Osteocyte (in vitro differentiated cells): ENCODE results near the gene FOXO4. TPM values are rescaled to one million over a fixed set of nuclear protein-coding genes. Genes with fewer than 3 reads are reported as not detected.

Experiments used
- DNase-seq: peaks from one replicate; pipeline ENCODE4 v3.0.0; 2021; ENCODE audit warnings: mixed read lengths; ENCODE audit not compliant: unreplicated experiment; ENCODE audit errors: extremely low spot score
- H3K27ac Mint-ChIP-seq: one replicate; pipeline ENCODE4 v1.8.0; 2021; ENCODE audit warnings: mild to moderate bottlenecking, mixed read lengths; ENCODE audit not compliant: unreplicated experiment
- H3K27me3 Mint-ChIP-seq: one replicate; pipeline ENCODE4 v1.8.0; 2021; ENCODE audit warnings: mixed read lengths; ENCODE audit not compliant: unreplicated experiment
- H3K36me3 Mint-ChIP-seq: one replicate; pipeline ENCODE4 v1.8.0; 2021; ENCODE audit warnings: mixed read lengths; ENCODE audit not compliant: unreplicated experiment
- H3K4me1 Mint-ChIP-seq: one replicate; pipeline ENCODE4 v1.8.0; 2021; ENCODE audit warnings: mixed read lengths; ENCODE audit not compliant: unreplicated experiment
- H3K4me3 Mint-ChIP-seq: one replicate; pipeline ENCODE4 v1.8.0; 2021; ENCODE audit warnings: mild to moderate bottlenecking, moderate library complexity, mixed read lengths; ENCODE audit not compliant: unreplicated experiment
- H3K9me3 Mint-ChIP-seq: one replicate; pipeline ENCODE4 v1.8.0; 2021; ENCODE audit warnings: mixed read lengths; ENCODE audit not compliant: unreplicated experiment
- CTCF ChIP-seq: fragments of 200-600 bp; sonication (generic); IDR thresholded peaks from 2 replicates; pipeline ENCODE4 v1.5.0; 2021; ENCODE audit warnings: antibody characterized with exemption, mild to moderate bottlenecking, moderate library complexity
- total RNA-seq: library from RNA; stranded (reverse); gene quantifications from 2 replicates; pipeline ENCODE4 v1.2.1, GENCODE V29; 2021

FOXO4 gene
- total RNA-seq, 1 donor from 2014 or later, result 17.1 TPM

GRCh38 chrX:71109051-71109450 lies 13.4 kb downstream of the FOXO4 start:
- H3K9me3 Mint-ChIP-seq, result no peaks in the 10 kb centered on the region
- no peak overlapping the region for H3K27ac Mint-ChIP-seq
- no peaks in the 10 kb centered on the region for H3K27me3 Mint-ChIP-seq
- no peak for TF ChIP-seq CTCF
- peaks cover 4% of the 10 kb centered on the region for H3K4me1 Mint-ChIP-seq
- DNase-seq, result no peak
- no peak overlapping the region for H3K4me3 Mint-ChIP-seq
- no peaks in the 10 kb centered on the region for H3K36me3 Mint-ChIP-seq

GRCh38 chrX:71111141-71111843 lies 15.6 kb downstream of the FOXO4 start, which contains the start of gene IL2RG:
IL2RG (minus strand) TSS chrX:71111577; CDS start chrX:71111539, 38 bp downstream.
- Mint-ChIP-seq H3K9me3 (no peaks in the 10 kb centered on the region), H3K27me3 (no peaks in the 10 kb centered on the region), H3K4me1 (no peaks in the 10 kb centered on the region), H3K4me3 (no peak within 1 kb of the TSS), H3K27ac (no peak within 1 kb of the TSS), H3K36me3 (no peaks in the 10 kb centered on the region)
- DNase-seq, result no peak
- no peak for TF ChIP-seq CTCF

GRCh38 chrX:71111921-71112431 lies 16.3 kb downstream of the FOXO4 start:
- no peak for TF ChIP-seq CTCF
- no peaks in the 10 kb centered on the region for H3K36me3 Mint-ChIP-seq
- H3K9me3 Mint-ChIP-seq, result no peaks in the 10 kb centered on the region
- H3K27me3 Mint-ChIP-seq, result no peaks in the 10 kb centered on the region
- no peaks in the 10 kb centered on the region for H3K4me1 Mint-ChIP-seq
- H3K4me3 Mint-ChIP-seq, result no peak overlapping the region
- no peak for DNase-seq
- no peak overlapping the region for H3K27ac Mint-ChIP-seq

GRCh38 chrX:71117358-71117757 lies 21.7 kb downstream of the FOXO4 start:
- no peaks in the 10 kb centered on the region for H3K27me3 Mint-ChIP-seq
- no peak overlapping the region for H3K4me3 Mint-ChIP-seq
- H3K4me1 Mint-ChIP-seq, result no peaks in the 10 kb centered on the region
- H3K27ac Mint-ChIP-seq, result no peak overlapping the region
- TF ChIP-seq CTCF, result no peak
- peaks cover 3% of the 10 kb centered on the region for H3K36me3 Mint-ChIP-seq
- H3K9me3 Mint-ChIP-seq, result peaks cover 4% of the 10 kb centered on the region
- DNase-seq, result no peak
